Lung (tissue), 12 donors: ENCODE data around the gene PKIG. TPM values are rescaled to one million over a fixed set of nuclear protein-coding genes. Genes with fewer than 3 reads are reported as not detected.

Experiments
- ATAC-seq: fragments of 200-7000 bp; cut with Tn5 transposase; one replicate; pipeline ENCODE4 v1.9.1; 2020; ENCODE audit warnings: moderate number of reproducible peaks; ENCODE audit not compliant: insufficient read depth, low FRiP score
- DNase-seq, 3 donors: peaks; one replicate each; pipeline ENCODE4 v3.0.0-alpha.2; 2013 to 2017
- H3K27ac ChIP-seq, 2 donors: one replicate each; pipeline ENCODE4 v1.5.1; 2013; ENCODE audit warnings: mild to moderate bottlenecking in 2 of 2, moderate library complexity in 2 of 2, control low read depth in 1 of 2, inconsistent platforms in 1 of 2, low read depth in 1 of 2, low read length in 1 of 2
- H3K27me3 ChIP-seq, 3 donors: one replicate each; pipeline ENCODE4 v1.5.1; 2013; ENCODE audit warnings: low read length in 2 of 3; ENCODE audit not compliant: control insufficient read depth in 3 of 3, insufficient read depth in 3 of 3
- H3K36me3 ChIP-seq, 4 donors: one replicate each; pipeline ENCODE4 v1.5.1; 2013; ENCODE audit warnings: low read length in 4 of 4, mild to moderate bottlenecking in 1 of 4, moderate library complexity in 1 of 4; ENCODE audit not compliant: control insufficient read depth in 4 of 4, insufficient read depth in 4 of 4
- H3K4me1 ChIP-seq, 5 donors: one replicate each; pipeline ENCODE4 v1.5.1; 2013; ENCODE audit warnings: low read length in 5 of 5, mild to moderate bottlenecking in 2 of 5, moderate library complexity in 1 of 5; ENCODE audit not compliant: control insufficient read depth in 5 of 5, insufficient read depth in 5 of 5
- H3K4me3 ChIP-seq: one replicate; pipeline ENCODE4 v1.5.1; 2013; ENCODE audit warnings: mild to moderate bottlenecking, control low read depth, moderate library complexity
- H3K9ac ChIP-seq, 2 donors: one replicate each; pipeline ENCODE4 v1.5.1; 2013; ENCODE audit warnings: low read length in 2 of 2, control low read depth in 1 of 2; ENCODE audit not compliant: insufficient read depth in 1 of 2
- H3K9me3 ChIP-seq, 4 donors: one replicate each; pipeline ENCODE4 v1.5.1; 2013; ENCODE audit warnings: low read length in 3 of 4, mild to moderate bottlenecking in 1 of 4, moderate library complexity in 1 of 4; ENCODE audit not compliant: control insufficient read depth in 4 of 4, insufficient read depth in 3 of 4
- CTCF ChIP-seq: IDR thresholded peaks from 2 replicates; pipeline ENCODE4 v1.5.1; 2012; ENCODE audit warnings: mild to moderate bottlenecking; ENCODE audit errors: control extremely low read depth, extremely low read depth
- WGBS, 2 donors: extraction: QIAGEN DNeasy Blood & Tissue Kit; methylation state at CpG; one replicate each; pipeline ENCODE4 v1.1.7; 2013; 5-methylcytosine and 5-hydroxymethylcytosine counted together
- polyA plus RNA-seq, 2 donors: library from polyadenylated mRNA; stranded (reverse); fragments of 200-250 nt; gene quantifications; one replicate each; pipeline ENCODE4 v1.2.1, GENCODE V29; 2013
- total RNA-seq, 2 donors: library from RNA; depleted of rRNA in 1 of 2; stranded (reverse); fragments of >200 nt in 1 of 2; gene quantifications; one replicate each; pipeline ENCODE4 v1.2.1, GENCODE V29; 2014 to 2021
- donor health status: control.
- donor health status: control.
- donor health status: Bipolar disorder and iron deficiency.
- donor health status: healthy.
- donor health status: DM: yes; HTN: yes; CAD: no.

Gene PKIG
- total and polyA plus RNA-seq, 4 donors = 45.7 to 67.8 (median 63.0) TPM

DNA sequence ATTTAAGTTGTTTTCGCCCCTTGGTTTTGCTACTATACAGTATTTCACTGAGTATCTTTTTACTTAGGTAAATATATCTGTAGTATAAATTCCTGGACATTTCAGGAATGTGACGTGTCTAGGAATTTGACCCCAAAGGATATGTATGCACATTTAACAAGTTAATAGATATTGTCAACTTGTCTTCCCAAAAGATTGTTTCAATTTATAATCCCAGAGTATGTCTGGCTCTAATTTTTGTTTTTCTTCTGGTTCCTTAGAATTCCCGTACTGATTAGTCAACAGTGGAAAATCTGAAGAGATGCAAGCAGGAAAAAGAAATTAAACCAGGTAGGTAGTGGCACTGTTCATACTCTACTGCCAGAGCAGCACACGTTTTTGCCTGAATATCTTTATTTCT lies 7.2 kb downstream of the PKIG start:
- no peak for ATAC-seq
- no peaks in the 10 kb centered on the region for H3K27me3 ChIP-seq
- no peak overlapping the region for H3K4me3 ChIP-seq
- no peak overlapping the region for H3K9ac ChIP-seq
- H3K9me3 ChIP-seq = no peaks in the 10 kb centered on the region
- no peak for TF ChIP-seq CTCF
- H3K36me3 ChIP-seq = peaks cover 7 to 18% (median 10%) of the 10 kb centered on the region in 4 donors
- 79 to 87% methylated on average over 4 of the region's 4 CpGs for WGBS, 2 donors
- no peak overlapping the region for H3K27ac ChIP-seq
- DNase-seq = no peak
- H3K4me1 ChIP-seq = peaks cover 7 to 50% (median 10%) of the 10 kb centered on the region in 5 donors

- ATAC-seq = no peak
- 89% methylated on average over 9 of the region's 9 CpGs for WGBS, 2 donors
- TF ChIP-seq CTCF = no peak
Measured at GRCh38 chr20:44590980-44591778, 8.8 kb downstream of the PKIG start.

GRCh38 chr20:44592366-44592765 lies 10.0 kb downstream of the PKIG start:
- Histone ChIP-seq H3K27me3 (no peaks in the 10 kb centered on the region), H3K27ac (peak overlapping the region in 1 of 2 donors; percentile 1), H3K4me1 (peaks cover 0 to 41% (median 6%) of the 10 kb centered on the region in 5 donors), H3K9ac (no peak overlapping the region), H3K9me3 (no peaks in the 10 kb centered on the region), H3K36me3 (peaks cover 7 to 18% (median 13%) of the 10 kb centered on the region in 4 donors), H3K4me3 (no peak overlapping the region)
- no peak for TF ChIP-seq CTCF
- ATAC-seq (no peak), DNase-seq (no peak)
- 83 to 89% methylated on average over 3 of the region's 3 CpGs for WGBS, 2 donors

More at GRCh38 chr20:44590980-44591778, 8.8 kb downstream of the PKIG start:
- H3K4me3 ChIP-seq = no peak overlapping the region
- DNase-seq = no peak
- peaks cover 0 to 46% (median 11%) of the 10 kb centered on the region in 5 donors for H3K4me1 ChIP-seq
- H3K9ac ChIP-seq = no peak overlapping the region
- no peaks in the 10 kb centered on the region for H3K27me3 ChIP-seq
- no peaks in the 10 kb centered on the region for H3K9me3 ChIP-seq
- no peak overlapping the region for H3K27ac ChIP-seq
- peaks cover 7 to 18% (median 12%) of the 10 kb centered on the region in 4 donors for H3K36me3 ChIP-seq
